ENCODE measurements around the gene TRAPPC10. TPM values are rescaled to one million over a fixed set of nuclear protein-coding genes. Genes with fewer than 3 reads are reported as not detected.

Gene TRAPPC10
- polyA plus RNA-seq, 1 of the 3 experiments (the other 2 are of a cell fraction) = 17.5 TPM

DNA sequence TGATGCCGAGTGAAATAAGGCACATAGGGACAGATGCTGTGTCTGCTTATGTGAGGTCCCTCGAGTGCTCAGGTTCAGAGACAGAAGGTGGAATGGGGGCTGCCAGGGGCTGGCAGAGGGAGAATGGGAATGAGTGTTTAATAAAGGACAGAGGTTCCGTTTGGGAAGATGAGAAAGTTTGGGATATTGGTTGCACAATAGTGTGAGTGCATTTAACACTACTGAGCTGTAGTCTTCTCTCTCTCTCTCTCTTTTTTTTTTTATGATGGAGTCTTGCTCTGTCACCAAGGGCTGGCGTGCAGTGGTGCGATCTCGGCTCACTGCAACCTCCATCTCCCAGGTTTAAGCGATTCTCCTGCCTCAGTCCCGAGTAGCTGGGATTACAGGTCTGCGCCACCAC, 44.9 kb downstream of the TRAPPC10 start:
- WGBS (ENCODE audit: low lambda C conversion rate) = 98% methylated on average over 9 of the region's 9 CpGs
- no peaks in the 10 kb centered on the region for H3F3A ChIP-seq (replicated peaks; ENCODE audit: insufficient read depth)

More for the DNA sequence above, 44.9 kb downstream of the TRAPPC10 start:
- no peaks in the 10 kb centered on the region for H3K9me3 ChIP-seq
- ChIA-PET CTCF (interaction anchor here (1.4 kb wide), 1 partner anchor 10 kb away, joined by 3 read pairs; no protein-coding TSS in a partner anchor), POLR2A (no interaction called here)
- no peaks in the 10 kb centered on the region for H3K27me3 ChIP-seq (ENCODE audit: insufficient read depth)
- no peak for DNase-seq
- H3K4me3 ChIP-seq (ENCODE audit: low read depth in 2 of 2, low read length in 1 of 2) = no peak overlapping the region
- peaks cover 18% of the 10 kb centered on the region for H3K79me2 ChIP-seq (ENCODE audit: insufficient read depth)
- no peaks in the 10 kb centered on the region for H4K20me1 ChIP-seq (ENCODE audit: insufficient read depth)
- H3K4me1 ChIP-seq (ENCODE audit: control insufficient read depth in 1 of 2, insufficient read depth in 2 of 2, low read depth in 1 of 2, low read length in 1 of 2) = no peaks in the 10 kb centered on the region; a peak in 1 of 4 replicates
- no peaks in the 10 kb centered on the region for H3K9me2 ChIP-seq
- peaks cover 36 to 46% of the 10 kb centered on the region in 2 experiments for H3K36me3 ChIP-seq (replicated peaks in 1 of 2; ENCODE audit: control insufficient read depth in 1 of 2, insufficient read depth in 2 of 2, low read length in 1 of 2)
- TF ChIP-seq MEF2A (IDR thresholded peaks at IDR 0.05; ENCODE audit: borderline replicate concordance, low read depth) (no peak), CTCF (IDR thresholded peaks at IDR 0.05) (no peak), RCOR1 (IDR thresholded peaks at IDR 0.05; ENCODE audit: low read length) (no peak), TCF12 (IDR thresholded peaks at IDR 0.05) (no peak), GABPA (IDR thresholded peaks at IDR 0.05; ENCODE audit: low read depth) (no peak)
- TF ChIP-seq, protein P1, sequence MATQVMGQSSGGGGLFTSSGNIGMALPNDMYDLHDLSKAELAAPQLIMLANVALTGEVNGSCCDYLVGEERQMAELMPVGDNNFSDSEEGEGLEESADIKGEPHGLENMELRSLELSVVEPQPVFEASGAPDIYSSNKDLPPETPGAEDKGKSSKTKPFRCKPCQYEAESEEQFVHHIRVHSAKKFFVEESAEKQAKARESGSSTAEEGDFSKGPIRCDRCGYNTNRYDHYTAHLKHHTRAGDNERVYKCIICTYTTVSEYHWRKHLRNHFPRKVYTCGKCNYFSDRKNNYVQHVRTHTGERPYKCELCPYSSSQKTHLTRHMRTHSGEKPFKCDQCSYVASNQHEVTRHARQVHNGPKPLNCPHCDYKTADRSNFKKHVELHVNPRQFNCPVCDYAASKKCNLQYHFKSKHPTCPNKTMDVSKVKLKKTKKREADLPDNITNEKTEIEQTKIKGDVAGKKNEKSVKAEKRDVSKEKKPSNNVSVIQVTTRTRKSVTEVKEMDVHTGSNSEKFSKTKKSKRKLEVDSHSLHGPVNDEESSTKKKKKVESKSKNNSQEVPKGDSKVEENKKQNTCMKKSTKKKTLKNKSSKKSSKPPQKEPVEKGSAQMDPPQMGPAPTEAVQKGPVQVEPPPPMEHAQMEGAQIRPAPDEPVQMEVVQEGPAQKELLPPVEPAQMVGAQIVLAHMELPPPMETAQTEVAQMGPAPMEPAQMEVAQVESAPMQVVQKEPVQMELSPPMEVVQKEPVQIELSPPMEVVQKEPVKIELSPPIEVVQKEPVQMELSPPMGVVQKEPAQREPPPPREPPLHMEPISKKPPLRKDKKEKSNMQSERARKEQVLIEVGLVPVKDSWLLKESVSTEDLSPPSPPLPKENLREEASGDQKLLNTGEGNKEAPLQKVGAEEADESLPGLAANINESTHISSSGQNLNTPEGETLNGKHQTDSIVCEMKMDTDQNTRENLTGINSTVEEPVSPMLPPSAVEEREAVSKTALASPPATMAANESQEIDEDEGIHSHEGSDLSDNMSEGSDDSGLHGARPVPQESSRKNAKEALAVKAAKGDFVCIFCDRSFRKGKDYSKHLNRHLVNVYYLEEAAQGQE (IDR thresholded peaks at IDR 0.05; ENCODE audit: low read depth, low read length) = no peak
- TF ChIP-seq, protein P2, sequence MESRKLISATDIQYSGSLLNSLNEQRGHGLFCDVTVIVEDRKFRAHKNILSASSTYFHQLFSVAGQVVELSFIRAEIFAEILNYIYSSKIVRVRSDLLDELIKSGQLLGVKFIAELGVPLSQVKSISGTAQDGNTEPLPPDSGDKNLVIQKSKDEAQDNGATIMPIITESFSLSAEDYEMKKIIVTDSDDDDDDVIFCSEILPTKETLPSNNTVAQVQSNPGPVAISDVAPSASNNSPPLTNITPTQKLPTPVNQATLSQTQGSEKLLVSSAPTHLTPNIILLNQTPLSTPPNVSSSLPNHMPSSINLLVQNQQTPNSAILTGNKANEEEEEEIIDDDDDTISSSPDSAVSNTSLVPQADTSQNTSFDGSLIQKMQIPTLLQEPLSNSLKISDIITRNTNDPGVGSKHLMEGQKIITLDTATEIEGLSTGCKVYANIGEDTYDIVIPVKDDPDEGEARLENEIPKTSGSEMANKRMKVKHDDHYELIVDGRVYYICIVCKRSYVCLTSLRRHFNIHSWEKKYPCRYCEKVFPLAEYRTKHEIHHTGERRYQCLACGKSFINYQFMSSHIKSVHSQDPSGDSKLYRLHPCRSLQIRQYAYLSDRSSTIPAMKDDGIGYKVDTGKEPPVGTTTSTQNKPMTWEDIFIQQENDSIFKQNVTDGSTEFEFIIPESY (IDR thresholded peaks at IDR 0.05; ENCODE audit: borderline replicate concordance, low read depth) = no peak
- no peak overlapping the region for H3K9ac ChIP-seq
- no peak overlapping the region for H3K27ac ChIP-seq (ENCODE audit: low read depth in 2 of 2, low read length in 1 of 2)
- H3K4me2 ChIP-seq = no peak overlapping the region
- H2AFZ ChIP-seq (ENCODE audit: low read depth) = no peak overlapping the region
